DMS53 treated with DMSO at 0.1 percent for 48 hours (cell line): ENCODE measurements around the gene MTA1.

Source experiments
- DNase-seq: peaks from one replicate; lab custom pipeline; 2025; ENCODE audit not compliant: unreplicated experiment; lab: John Stamatoyannopoulos, UW

Gene MTA1

GRCh38 chr14:105401699-105402098, 17.9 kb upstream of the MTA1 start:
- DNase-seq = no peak

GRCh38 chr14:105408592-105408991, 11.0 kb upstream of the MTA1 start:
- DNase-seq = no peak

GRCh38 chr14:105409364-105409763, 10.3 kb upstream of the MTA1 start:
- DNase-seq = no peak

- DNase-seq = no peak
Measured at GRCh38 chr14:105410642-105411016, 9.0 kb upstream of the MTA1 start.

- no peak for DNase-seq
Measured at GRCh38 chr14:105411017-105411941, 8.3 kb upstream of the MTA1 start.

GRCh38 chr14:105411985-105412770, 7.4 kb upstream of the MTA1 start:
- DNase-seq = no peak

- DNase-seq = peak; percentile 10
Measured at GRCh38 chr14:105412771-105413543, 6.7 kb upstream of the MTA1 start.

GRCh38 chr14:105413544-105413886, 6.1 kb upstream of the MTA1 start:
- no peak for DNase-seq

- no peak for DNase-seq
Measured at GRCh38 chr14:105414456-105415371, 4.9 kb upstream of the MTA1 start.

GRCh38 chr14:105415481-105416428, 3.9 kb upstream of the MTA1 start:
- DNase-seq = no peak

GRCh38 chr14:105416671-105417070, 3.0 kb upstream of the MTA1 start:
- DNase-seq = no peak

- DNase-seq = no peak
Measured at GRCh38 chr14:105417690-105418121, 1.9 kb upstream of the MTA1 start.

GRCh38 chr14:105418269-105419194, 1.1 kb upstream of the MTA1 start:
- no peak for DNase-seq

- DNase-seq = no peak
Measured at GRCh38 chr14:105420101-105420973, 710 bp downstream of the MTA1 start.

- DNase-seq = no peak
Measured at GRCh38 chr14:105420974-105421674, 1.5 kb downstream of the MTA1 start.

- DNase-seq = no peak
Measured at GRCh38 chr14:105421723-105422615, 2.3 kb downstream of the MTA1 start.
